HPDE6-E6E7 (cell line): ENCODE measurements around the gene OR10A5.
"Not testable (repeated sequence)": the region's sequence is repeated elsewhere in the genome, so short reads cannot be mapped to it uniquely, and the experiment has no call there.

Source experiments
- DNase-seq: peaks from one replicate; pipeline ENCODE4 v3.0.0; 2011; ENCODE audit warnings: missing footprints; ENCODE audit errors: extremely low spot score

OR10A5 gene

GRCh38 chr11:6875761-6876160, 30.3 kb downstream of the OR10A5 start:
- no peak for DNase-seq

GRCh38 chr11:6876325-6876724, 30.8 kb downstream of the OR10A5 start, which contains the start of gene OR10A4:
TSS of gene OR10A4 (plus strand) at chr11:6876625. CDS start at chr11:6876648, 23 bp downstream.
- DNase-seq, result no peak

- DNase-seq, result no peak
These were observed 31.4 kb downstream of the OR10A5 start for GRCh38 chr11:6876914-6877313.

GRCh38 chr11:6882751-6883150, 37.3 kb downstream of the OR10A5 start:
- DNase-seq, result no peak

- not testable (repeated sequence) for DNase-seq
These were observed 42.2 kb downstream of the OR10A5 start for GRCh38 chr11:6887711-6888110.

- no peak for DNase-seq
These were observed 43.3 kb downstream of the OR10A5 start for GRCh38 chr11:6888830-6889229.

GRCh38 chr11:6889835-6890234, 44.4 kb downstream of the OR10A5 start:
- no peak for DNase-seq

GRCh38 chr11:6892400-6892799, 46.9 kb downstream of the OR10A5 start, which contains the start of gene OR2D2:
TSS of gene OR2D2 (minus strand) at chr11:6892500. CDS start at chr11:6892500, 0 bp downstream.
- no peak for DNase-seq

GRCh38 chr11:6894097-6894496, 48.6 kb downstream of the OR10A5 start:
- no peak for DNase-seq

- DNase-seq, result no peak
These were observed 49.5 kb downstream of the OR10A5 start for GRCh38 chr11:6895010-6895409.
